ENCODE measurements around the gene DTNB. TPM values are rescaled to one million over a fixed set of nuclear protein-coding genes. Genes with fewer than 3 reads are reported as not detected.

Gene DTNB
- total RNA-seq, 1 donor from 2014 or later, result 28.9 TPM

GRCh38 chr2:25438793-25439192, 234.6 kb downstream of the DTNB start:
- H3K36me3 Mint-ChIP-seq (ENCODE audit: low read depth), result peaks cover 9% of the 10 kb centered on the region

GRCh38 chr2:25437881-25438662, 235.3 kb downstream of the DTNB start:
- DNase-seq (ENCODE audit: low spot score), result no peak
- no peak overlapping the region for H3K4me3 Mint-ChIP-seq
- H3K4me1 Mint-ChIP-seq (ENCODE audit: low read depth), result peaks cover 15% of the 10 kb centered on the region
- no peaks in the 10 kb centered on the region for H3K9me3 Mint-ChIP-seq
- peaks cover 9% of the 10 kb centered on the region for H3K36me3 Mint-ChIP-seq (ENCODE audit: low read depth)
- no peak overlapping the region for H3K27ac Mint-ChIP-seq
- no peaks in the 10 kb centered on the region for H3K27me3 Mint-ChIP-seq (ENCODE audit: insufficient read depth)
- intact Hi-C loops (cut with micrococcal nuclease), result no loop called here

More at GRCh38 chr2:25438793-25439192, 234.6 kb downstream of the DTNB start:
- intact Hi-C loops (cut with micrococcal nuclease), result no loop called here
- no peak for DNase-seq (ENCODE audit: low spot score)
- Mint-ChIP-seq H3K4me3 (no peak overlapping the region), H3K27ac (no peak overlapping the region), H3K9me3 (no peaks in the 10 kb centered on the region), H3K27me3 (ENCODE audit: insufficient read depth) (no peaks in the 10 kb centered on the region), H3K4me1 (ENCODE audit: low read depth) (peaks cover 15% of the 10 kb centered on the region)

- intact Hi-C loops (cut with micrococcal nuclease), result no loop called here
- Mint-ChIP-seq H3K27me3 (ENCODE audit: insufficient read depth) (no peaks in the 10 kb centered on the region), H3K27ac (no peak overlapping the region), H3K36me3 (ENCODE audit: low read depth) (peaks cover 9% of the 10 kb centered on the region), H3K4me3 (no peak overlapping the region), H3K4me1 (ENCODE audit: low read depth) (peaks cover 22% of the 10 kb centered on the region), H3K9me3 (no peaks in the 10 kb centered on the region)
- DNase-seq (ENCODE audit: low spot score), result no peak
These were observed 238.0 kb downstream of the DTNB start for GRCh38 chr2:25435421-25435820.

- Mint-ChIP-seq H3K9me3 (no peaks in the 10 kb centered on the region), H3K27me3 (ENCODE audit: insufficient read depth) (no peaks in the 10 kb centered on the region), H3K27ac (no peak overlapping the region), H3K4me1 (ENCODE audit: low read depth) (peaks cover 11% of the 10 kb centered on the region), H3K36me3 (ENCODE audit: low read depth) (peaks cover 8% of the 10 kb centered on the region), H3K4me3 (no peak overlapping the region)
- intact Hi-C loops (cut with micrococcal nuclease), result no loop called here
- DNase-seq (ENCODE audit: low spot score), result no peak
These were observed 241.8 kb downstream of the DTNB start for GRCh38 chr2:25431604-25432003.

- Mint-ChIP-seq H3K4me3 (no peak overlapping the region), H3K4me1 (ENCODE audit: low read depth) (peaks cover 7% of the 10 kb centered on the region), H3K27me3 (ENCODE audit: insufficient read depth) (no peaks in the 10 kb centered on the region), H3K36me3 (ENCODE audit: low read depth) (peaks cover 5% of the 10 kb centered on the region), H3K9me3 (no peaks in the 10 kb centered on the region), H3K27ac (no peak overlapping the region)
- no peak for DNase-seq (ENCODE audit: low spot score)
- intact Hi-C loops (cut with micrococcal nuclease), result no loop called here
These were observed 242.8 kb downstream of the DTNB start for GRCh38 chr2:25430556-25430955.

GRCh38 chr2:25426326-25426725, 247.1 kb downstream of the DTNB start:
- intact Hi-C loops (cut with micrococcal nuclease), result no loop called here
- DNase-seq (ENCODE audit: low spot score), result no peak
- no peak overlapping the region for H3K27ac Mint-ChIP-seq
- H3K27me3 Mint-ChIP-seq (ENCODE audit: insufficient read depth), result no peaks in the 10 kb centered on the region
- H3K4me3 Mint-ChIP-seq, result no peak overlapping the region
- peaks cover 3% of the 10 kb centered on the region for H3K36me3 Mint-ChIP-seq (ENCODE audit: low read depth)
- no peaks in the 10 kb centered on the region for H3K9me3 Mint-ChIP-seq
- peaks cover under 1% of the 10 kb centered on the region for H3K4me1 Mint-ChIP-seq (ENCODE audit: low read depth)

- H3K27ac Mint-ChIP-seq, result no peak overlapping the region
- intact Hi-C loops (cut with micrococcal nuclease), result no loop called here
- no peaks in the 10 kb centered on the region for H3K9me3 Mint-ChIP-seq
- no peak overlapping the region for H3K4me3 Mint-ChIP-seq
- no peaks in the 10 kb centered on the region for H3K27me3 Mint-ChIP-seq (ENCODE audit: insufficient read depth)
- DNase-seq (ENCODE audit: low spot score), result no peak
- peaks cover 13% of the 10 kb centered on the region for H3K4me1 Mint-ChIP-seq (ENCODE audit: low read depth)
- peaks cover 3% of the 10 kb centered on the region for H3K36me3 Mint-ChIP-seq (ENCODE audit: low read depth)
These were observed 248.8 kb downstream of the DTNB start for GRCh38 chr2:25424426-25425028.

GRCh38 chr2:25421820-25422411, 251.5 kb downstream of the DTNB start:
- DNase-seq (ENCODE audit: low spot score), result no peak
- Mint-ChIP-seq H3K4me3 (no peak overlapping the region), H3K36me3 (ENCODE audit: low read depth) (peaks cover 8% of the 10 kb centered on the region), H3K4me1 (ENCODE audit: low read depth) (peaks cover 19% of the 10 kb centered on the region), H3K9me3 (peaks cover 8% of the 10 kb centered on the region), H3K27me3 (ENCODE audit: insufficient read depth) (no peaks in the 10 kb centered on the region), H3K27ac (no peak overlapping the region)
- intact Hi-C loops (cut with micrococcal nuclease), result no loop called here

GRCh38 chr2:25421289-25421688, 252.1 kb downstream of the DTNB start:
- Mint-ChIP-seq H3K4me1 (ENCODE audit: low read depth) (peaks cover 19% of the 10 kb centered on the region), H3K36me3 (ENCODE audit: low read depth) (peaks cover 9% of the 10 kb centered on the region), H3K9me3 (peaks cover 8% of the 10 kb centered on the region), H3K4me3 (no peak overlapping the region), H3K27me3 (ENCODE audit: insufficient read depth) (no peaks in the 10 kb centered on the region), H3K27ac (no peak overlapping the region)
- intact Hi-C loops (cut with micrococcal nuclease), result no loop called here
- DNase-seq (ENCODE audit: low spot score), result no peak

- Mint-ChIP-seq H3K4me3 (no peak overlapping the region), H3K27ac (no peak overlapping the region), H3K4me1 (ENCODE audit: low read depth) (peaks cover 19% of the 10 kb centered on the region), H3K36me3 (ENCODE audit: low read depth) (peaks cover 9% of the 10 kb centered on the region), H3K9me3 (peaks cover 8% of the 10 kb centered on the region), H3K27me3 (ENCODE audit: insufficient read depth) (no peaks in the 10 kb centered on the region)
- intact Hi-C loops (cut with micrococcal nuclease), result no loop called here
- no peak for DNase-seq (ENCODE audit: low spot score)
These were observed 252.5 kb downstream of the DTNB start for GRCh38 chr2:25420820-25421237.

- peaks cover 8% of the 10 kb centered on the region for H3K9me3 Mint-ChIP-seq
- no peak overlapping the region for H3K27ac Mint-ChIP-seq
- peaks cover 19% of the 10 kb centered on the region for H3K4me1 Mint-ChIP-seq (ENCODE audit: low read depth)
- H3K36me3 Mint-ChIP-seq (ENCODE audit: low read depth), result peaks cover 9% of the 10 kb centered on the region
- intact Hi-C loops (cut with micrococcal nuclease), result no loop called here
- H3K27me3 Mint-ChIP-seq (ENCODE audit: insufficient read depth), result no peaks in the 10 kb centered on the region
- no peak for DNase-seq (ENCODE audit: low spot score)
- no peak overlapping the region for H3K4me3 Mint-ChIP-seq
These were observed 253.6 kb downstream of the DTNB start for GRCh38 chr2:25419678-25420242.

- peaks cover 19% of the 10 kb centered on the region for H3K4me1 Mint-ChIP-seq (ENCODE audit: low read depth)
- intact Hi-C loops (cut with micrococcal nuclease), result no loop called here
- H3K4me3 Mint-ChIP-seq, result no peak overlapping the region
- no peak overlapping the region for H3K27ac Mint-ChIP-seq
- no peak for DNase-seq (ENCODE audit: low spot score)
- H3K36me3 Mint-ChIP-seq (ENCODE audit: low read depth), result peaks cover 9% of the 10 kb centered on the region
- no peaks in the 10 kb centered on the region for H3K27me3 Mint-ChIP-seq (ENCODE audit: insufficient read depth)
- peaks cover 8% of the 10 kb centered on the region for H3K9me3 Mint-ChIP-seq
These were observed 254.3 kb downstream of the DTNB start for GRCh38 chr2:25418944-25419677.

All from activated T-helper 1 cell treated with anti-CD3 and anti-CD28 coated beads, Interleukin-12 subunit alpha, Interleukin-12 subunit beta, Interleukin-2, Interleukin-4 antibody, amounts not matched to agents 30 ng/mL and 10 ng/mL and 1 ng/mL, durations not matched to agents 14 hours and 24 hours and 36 hours (primary cell).